ENCODE results near the gene TIAM1. TPM values are rescaled to one million over a fixed set of nuclear protein-coding genes. Genes with fewer than 3 reads are reported as not detected.
A peak's percentile ranks its signal among the peaks of the same experiment; 100 is the strongest.

The TIAM1 gene
- total and polyA plus RNA-seq, 4 donors, result 3.5 to 58.0 (median 11.8) TPM

DNA sequence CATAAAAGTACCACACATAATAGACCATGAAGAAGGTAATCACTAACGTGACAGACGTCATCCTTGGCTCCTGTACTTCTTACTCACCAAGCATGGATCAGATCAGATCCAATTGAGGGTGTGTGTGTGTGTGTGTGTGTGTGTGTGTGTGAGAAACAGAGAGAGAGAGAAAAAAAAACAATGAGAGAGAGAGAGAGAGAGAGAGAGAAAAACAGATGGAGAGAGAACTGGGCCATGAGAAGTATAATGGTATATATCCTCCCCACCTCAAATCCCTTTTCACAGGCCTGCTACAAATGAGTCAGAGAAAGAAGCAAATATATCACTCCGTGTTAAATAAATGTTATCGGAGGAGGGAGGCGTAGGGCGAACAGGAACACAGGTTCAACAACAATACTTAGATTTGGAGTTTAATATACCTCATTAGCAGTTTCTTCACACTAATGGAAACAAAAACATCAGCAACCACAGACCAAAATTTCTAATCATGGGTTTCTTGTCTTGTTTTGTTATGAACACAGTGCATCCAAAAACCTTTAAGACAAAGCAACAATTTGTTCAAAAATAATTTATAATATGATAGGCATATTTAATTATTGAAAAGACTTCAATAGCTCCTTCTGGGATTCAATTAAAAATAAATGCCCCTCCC is 45.3 kb downstream of the TIAM1 start:
- TF ChIP-seq CTCF (IDR thresholded peaks at IDR 0.05; ENCODE audit: control extremely low read depth, extremely low read depth), result no peak
- Histone ChIP-seq H3K36me3 (ENCODE audit: control insufficient read depth in 4 of 4, insufficient read depth in 4 of 4, low read length in 4 of 4) (no peaks in the 10 kb centered on the region), H3K4me3 (no peak overlapping the region), H3K27ac (ENCODE audit: low read depth in 1 of 2, low read length in 1 of 2) (no peak overlapping the region), H3K4me1 (ENCODE audit: control insufficient read depth in 5 of 5, insufficient read depth in 5 of 5, low read length in 5 of 5) (no peaks in the 10 kb centered on the region), H3K9me3 (ENCODE audit: control insufficient read depth in 4 of 4, insufficient read depth in 3 of 4, low read length in 3 of 4) (no peaks in the 10 kb centered on the region), H3K9ac (ENCODE audit: insufficient read depth in 1 of 2, low read length in 2 of 2) (no peak overlapping the region), H3K27me3 (ENCODE audit: control insufficient read depth in 3 of 3, insufficient read depth in 3 of 3, low read length in 2 of 3) (no peaks in the 10 kb centered on the region)
- DNase-seq (no peak), ATAC-seq (ENCODE audit: insufficient read depth, low FRiP score) (no peak)
- WGBS, 2 donors, result 86 to 93% methylated on average over 6 of the region's 6 CpGs

DNA sequence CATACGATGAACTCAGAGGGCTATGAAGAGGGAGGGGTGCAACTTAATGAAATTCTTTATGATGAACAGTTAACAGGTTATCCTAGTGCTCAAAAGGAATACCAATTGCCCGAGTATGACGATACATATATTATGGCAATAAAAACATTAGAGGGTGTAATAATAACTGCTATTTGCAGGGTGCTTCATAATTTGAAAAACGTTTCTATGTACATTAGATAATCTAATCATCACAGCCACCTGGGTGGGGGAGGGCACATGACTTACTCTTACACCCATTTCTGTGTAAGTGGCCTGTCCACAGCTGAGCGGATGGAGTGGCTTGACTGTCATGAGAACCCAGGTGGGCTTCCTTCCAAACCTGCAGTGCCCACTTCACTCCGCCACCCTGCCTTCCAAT is 46.3 kb downstream of the TIAM1 start:
- ATAC-seq (ENCODE audit: insufficient read depth, low FRiP score), result no peak
- DNase-seq, result peak in 1 of 3 donors; percentile 32
- WGBS, 2 donors, result 75 to 91% methylated on average over 6 of the region's 6 CpGs

DNA sequence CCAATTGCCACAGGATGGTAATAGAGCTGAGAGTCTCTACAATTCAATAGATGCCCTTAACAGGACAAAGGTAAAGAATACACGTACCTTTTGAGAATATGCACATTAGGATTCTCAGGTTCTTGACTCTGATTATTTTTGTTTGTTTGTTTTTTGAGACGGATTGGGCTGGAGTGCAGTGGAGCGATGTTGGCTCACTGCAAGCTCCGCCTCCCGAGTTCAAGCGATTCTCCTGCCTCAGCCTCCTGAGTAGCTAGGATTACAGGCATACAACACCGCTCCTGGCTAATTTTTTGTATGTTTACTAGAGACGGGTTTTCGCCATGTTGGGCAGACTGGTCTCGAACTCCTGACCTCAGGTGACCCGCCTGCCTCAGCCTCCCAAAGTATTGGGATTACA is 48.4 kb downstream of the TIAM1 start:
- H3K4me3 ChIP-seq, result no peak overlapping the region
- H3K27ac ChIP-seq (ENCODE audit: low read depth in 1 of 2, low read length in 1 of 2), result no peak overlapping the region
- H3K27me3 ChIP-seq (ENCODE audit: control insufficient read depth in 3 of 3, insufficient read depth in 3 of 3, low read length in 2 of 3), result no peaks in the 10 kb centered on the region
- ATAC-seq (ENCODE audit: insufficient read depth, low FRiP score) (no peak), DNase-seq (no peak)
- 95 to 96% methylated on average over 11 of the region's 11 CpGs for WGBS, 2 donors
- TF ChIP-seq CTCF (IDR thresholded peaks at IDR 0.05; ENCODE audit: control extremely low read depth, extremely low read depth), result no peak
- no peak overlapping the region for H3K9ac ChIP-seq (ENCODE audit: insufficient read depth in 1 of 2, low read length in 2 of 2)
- peaks cover 0 to 4% (median 0%) of the 10 kb centered on the region in 4 donors for H3K9me3 ChIP-seq (ENCODE audit: control insufficient read depth in 4 of 4, insufficient read depth in 3 of 4, low read length in 3 of 4)
- no peaks in the 10 kb centered on the region for H3K36me3 ChIP-seq (ENCODE audit: control insufficient read depth in 4 of 4, insufficient read depth in 4 of 4, low read length in 4 of 4)
- H3K4me1 ChIP-seq (ENCODE audit: control insufficient read depth in 5 of 5, insufficient read depth in 5 of 5, low read length in 5 of 5), result no peaks in the 10 kb centered on the region

More for the DNA sequence above, 46.3 kb downstream of the TIAM1 start:
- H3K9ac ChIP-seq (ENCODE audit: insufficient read depth in 1 of 2, low read length in 2 of 2), result no peak overlapping the region
- no peaks in the 10 kb centered on the region for H3K27me3 ChIP-seq (ENCODE audit: control insufficient read depth in 3 of 3, insufficient read depth in 3 of 3, low read length in 2 of 3)
- no peaks in the 10 kb centered on the region for H3K4me1 ChIP-seq (ENCODE audit: control insufficient read depth in 5 of 5, insufficient read depth in 5 of 5, low read length in 5 of 5)
- H3K4me3 ChIP-seq, result no peak overlapping the region
- H3K36me3 ChIP-seq (ENCODE audit: control insufficient read depth in 4 of 4, insufficient read depth in 4 of 4, low read length in 4 of 4), result no peaks in the 10 kb centered on the region
- TF ChIP-seq CTCF (IDR thresholded peaks at IDR 0.05; ENCODE audit: control extremely low read depth, extremely low read depth), result no peak
- H3K9me3 ChIP-seq (ENCODE audit: control insufficient read depth in 4 of 4, insufficient read depth in 3 of 4, low read length in 3 of 4), result no peaks in the 10 kb centered on the region
- H3K27ac ChIP-seq (ENCODE audit: low read depth in 1 of 2, low read length in 1 of 2), result no peak overlapping the region

GRCh38 chr21:31294691-31295090 is 49.4 kb downstream of the TIAM1 start:
- H3K27ac ChIP-seq (ENCODE audit: low read depth in 1 of 2, low read length in 1 of 2), result no peak overlapping the region
- peaks cover 0 to 5% (median 0%) of the 10 kb centered on the region in 5 donors for H3K4me1 ChIP-seq (ENCODE audit: control insufficient read depth in 5 of 5, insufficient read depth in 5 of 5, low read length in 5 of 5)
- peaks cover 0 to 4% (median 0%) of the 10 kb centered on the region in 4 donors for H3K9me3 ChIP-seq (ENCODE audit: control insufficient read depth in 4 of 4, insufficient read depth in 3 of 4, low read length in 3 of 4)
- no peak for DNase-seq
- H3K27me3 ChIP-seq (ENCODE audit: control insufficient read depth in 3 of 3, insufficient read depth in 3 of 3, low read length in 2 of 3), result no peaks in the 10 kb centered on the region
- H3K4me3 ChIP-seq, result no peak overlapping the region
- H3K9ac ChIP-seq (ENCODE audit: insufficient read depth in 1 of 2, low read length in 2 of 2), result no peak overlapping the region
- WGBS, 2 donors, result 96 to 98% methylated on average over 11 of the region's 11 CpGs
- no peak for ATAC-seq (ENCODE audit: insufficient read depth, low FRiP score)
- no peak for TF ChIP-seq CTCF (IDR thresholded peaks at IDR 0.05; ENCODE audit: control extremely low read depth, extremely low read depth)
- no peaks in the 10 kb centered on the region for H3K36me3 ChIP-seq (ENCODE audit: control insufficient read depth in 4 of 4, insufficient read depth in 4 of 4, low read length in 4 of 4)

Measured in lung (tissue), 12 donors.